Inferior parietal cortex (tissue), 1 donor: ENCODE results near the gene YAP1.

Experiments used
- DNase-seq: peaks from one replicate; pipeline ENCODE4 v3.0.0-alpha.2; 2016; ENCODE audit errors: extremely low spot score

Gene YAP1

DNA sequence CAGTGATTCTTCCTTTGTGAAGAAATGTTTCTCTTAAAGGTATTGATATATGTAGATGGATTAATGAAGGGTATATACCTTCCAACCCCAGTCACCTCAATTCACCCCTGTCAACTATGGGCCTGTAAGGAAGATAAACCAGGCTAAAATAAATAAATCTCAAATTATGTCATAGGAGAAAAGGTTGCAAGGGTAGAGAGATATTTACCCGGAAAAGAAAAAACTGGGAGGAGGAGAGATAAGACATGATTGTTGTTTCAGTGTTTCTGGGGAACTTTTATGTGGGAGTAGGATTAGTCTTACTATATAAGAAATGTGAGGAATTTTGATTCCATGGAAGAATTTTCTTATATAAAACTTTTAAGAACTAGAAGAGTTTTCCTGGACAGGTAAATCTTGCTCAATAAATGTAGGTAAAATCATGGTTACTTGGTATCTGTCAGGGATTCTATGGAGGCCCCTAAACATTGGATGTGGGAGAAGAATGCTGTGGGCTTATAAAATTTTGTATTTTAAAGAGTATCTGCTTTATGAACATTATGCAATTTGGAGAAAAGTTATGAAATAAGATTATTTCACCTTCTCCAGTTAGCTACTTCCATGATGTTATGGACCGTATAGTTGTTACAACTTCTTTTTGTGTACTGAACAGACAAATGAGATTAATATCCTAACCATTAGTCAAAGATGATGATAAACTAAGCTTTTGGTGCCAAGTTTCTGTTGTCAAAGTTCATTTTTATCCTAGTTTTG lies 6.4 kb downstream of the YAP1 start:
- DNase-seq, result no peak

DNA sequence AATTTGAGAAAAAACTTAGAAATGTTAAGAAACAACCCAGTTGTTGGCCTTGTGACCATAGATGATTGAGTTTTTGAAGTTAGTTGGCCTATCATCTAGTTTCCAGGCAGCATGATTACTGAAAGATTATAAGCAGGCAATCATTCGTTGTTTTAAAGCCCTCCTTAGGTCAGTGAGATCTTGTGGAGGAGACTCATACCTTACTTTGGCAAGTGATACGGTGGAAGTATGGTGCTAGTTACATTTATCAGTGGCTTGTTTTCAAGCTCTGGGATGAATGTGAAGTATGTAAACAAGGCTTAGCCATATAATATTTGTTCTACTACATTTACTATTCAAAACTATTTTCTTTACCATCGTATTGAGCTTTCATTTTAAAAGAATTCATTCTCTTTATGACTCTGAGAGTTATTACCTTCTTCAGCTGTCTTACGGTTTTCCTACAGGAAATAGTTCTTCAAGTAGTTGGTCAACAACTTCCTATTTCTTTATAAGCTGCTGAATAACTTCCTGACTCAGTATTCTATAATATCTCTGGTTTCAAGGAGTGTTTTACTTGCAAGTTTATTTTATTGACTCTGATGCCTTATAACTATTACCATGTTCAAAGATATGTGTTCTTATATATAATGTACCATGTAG lies 7.3 kb downstream of the YAP1 start:
- no peak for DNase-seq

DNA sequence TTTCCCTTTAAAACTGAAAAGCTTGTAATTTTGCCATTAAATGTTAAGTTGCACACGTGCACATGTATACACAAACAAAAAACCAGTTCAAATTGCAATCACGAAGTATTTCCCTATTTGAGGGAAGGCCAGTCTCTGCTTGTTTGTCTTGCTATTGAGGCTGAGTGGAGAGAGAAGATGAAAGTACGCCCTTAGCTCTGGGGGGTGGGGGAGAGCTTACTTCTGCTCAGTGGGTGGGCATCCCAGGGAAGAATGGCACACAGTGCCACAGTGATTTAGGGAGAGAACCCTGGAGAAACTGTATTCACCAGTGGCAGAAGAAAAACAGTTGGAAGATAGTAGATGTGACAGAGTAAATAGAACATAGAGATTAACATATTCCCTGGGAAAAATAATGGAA lies 8.7 kb downstream of the YAP1 start:
- no peak for DNase-seq

DNA sequence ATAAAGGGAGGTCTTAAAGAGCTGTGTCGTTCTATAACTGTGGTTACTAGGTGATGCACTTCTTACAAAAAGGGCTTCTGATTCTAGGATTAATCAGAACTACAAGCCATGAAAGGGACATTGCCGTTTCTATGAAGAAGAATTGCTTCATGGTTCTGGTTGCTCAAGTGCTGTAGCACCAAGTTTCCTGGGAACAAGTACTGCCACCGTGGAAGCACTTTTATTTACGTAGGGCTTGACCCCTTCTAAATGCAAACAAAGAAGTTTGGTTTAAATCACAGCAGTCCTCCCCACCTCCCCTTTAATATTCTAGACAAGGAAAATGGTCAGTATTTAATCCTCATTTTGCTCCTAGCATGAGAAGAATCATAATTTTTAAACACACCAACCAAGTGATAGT lies 9.8 kb downstream of the YAP1 start:
- DNase-seq, result no peak

DNA sequence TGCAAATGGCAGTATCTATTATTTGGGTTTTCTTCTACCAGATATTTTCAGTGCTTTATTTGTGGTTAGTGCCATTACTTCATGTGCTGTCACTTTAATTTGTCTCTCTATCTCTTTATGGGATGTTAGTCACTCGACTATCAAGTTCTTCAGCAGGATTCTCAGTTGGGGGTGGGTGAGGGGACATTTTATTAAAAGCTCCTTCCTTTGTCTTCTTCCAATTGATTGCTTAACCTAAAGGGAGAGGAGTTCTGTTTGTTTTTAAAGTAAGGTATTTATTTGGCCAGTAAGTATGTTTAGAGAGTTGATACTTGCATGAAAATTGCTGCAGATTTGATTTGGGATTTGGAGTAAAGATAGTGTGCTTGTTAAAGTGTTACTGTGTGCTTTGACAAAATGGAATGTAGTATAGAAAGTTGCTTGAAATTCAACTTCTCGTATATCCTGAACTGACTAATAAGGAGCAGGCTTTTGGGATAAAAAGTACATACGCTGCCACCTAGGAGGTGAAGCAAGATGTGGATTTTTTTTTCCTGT lies 10.3 kb downstream of the YAP1 start:
- no peak for DNase-seq

DNA sequence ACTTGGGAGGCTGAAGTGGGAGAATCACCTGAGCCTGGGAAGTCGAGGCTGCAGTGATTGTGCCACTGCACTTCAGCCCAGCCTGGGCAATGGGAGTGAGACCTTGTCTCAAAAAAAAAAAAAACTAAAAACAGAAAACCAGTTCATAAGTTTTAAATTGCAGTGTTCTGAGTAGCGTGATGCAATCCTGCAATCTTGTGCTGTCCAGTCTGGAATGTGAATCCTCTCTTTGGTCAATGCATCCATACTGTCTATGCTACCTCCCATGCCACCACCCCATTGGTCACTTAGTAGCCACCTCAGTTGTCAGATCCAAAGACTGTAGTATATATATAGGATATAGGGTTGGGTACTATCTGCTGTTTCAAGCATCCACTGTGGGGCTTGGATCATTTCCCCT lies 11.1 kb downstream of the YAP1 start:
- DNase-seq, result no peak

DNA sequence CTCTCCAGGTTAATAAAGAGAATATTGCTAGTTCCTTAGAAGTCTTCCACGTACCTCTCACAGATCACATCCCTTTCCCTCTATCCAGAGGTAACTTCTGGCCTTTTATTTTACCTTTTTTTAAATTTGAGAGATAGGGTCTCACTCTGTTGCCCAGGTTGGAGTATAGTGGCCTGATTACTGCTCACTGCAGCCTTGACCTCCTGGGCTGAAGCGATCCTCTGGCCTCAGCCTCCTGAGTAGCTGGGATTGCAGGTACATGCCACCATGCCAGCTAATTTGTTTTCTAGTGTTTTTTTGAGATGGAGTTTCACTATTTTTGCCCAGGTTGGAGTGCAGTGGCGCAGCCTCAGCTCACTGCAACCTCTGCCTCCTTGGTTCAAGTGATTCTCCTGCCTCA lies 24.4 kb downstream of the YAP1 start:
- DNase-seq, result no peak

DNA sequence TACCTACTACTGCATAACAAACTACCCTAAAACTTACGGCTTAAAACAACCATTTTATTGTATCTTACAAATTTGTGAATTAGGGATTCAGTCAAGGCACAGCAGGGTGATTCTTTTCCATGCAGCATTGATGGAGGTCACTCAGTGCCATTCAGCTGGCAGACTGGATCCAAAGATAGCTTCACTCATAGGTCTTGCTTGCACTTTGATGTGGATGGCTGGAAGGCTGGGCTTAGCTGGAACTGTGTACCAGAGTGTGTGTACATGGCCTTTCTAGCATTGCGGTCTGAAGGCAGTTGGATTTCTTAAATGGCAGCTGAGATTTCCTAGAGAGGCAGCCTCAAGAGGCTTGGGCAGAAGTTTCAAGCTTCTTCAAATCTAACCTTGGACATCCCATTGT lies 25.0 kb downstream of the YAP1 start:
- DNase-seq, result no peak

DNA sequence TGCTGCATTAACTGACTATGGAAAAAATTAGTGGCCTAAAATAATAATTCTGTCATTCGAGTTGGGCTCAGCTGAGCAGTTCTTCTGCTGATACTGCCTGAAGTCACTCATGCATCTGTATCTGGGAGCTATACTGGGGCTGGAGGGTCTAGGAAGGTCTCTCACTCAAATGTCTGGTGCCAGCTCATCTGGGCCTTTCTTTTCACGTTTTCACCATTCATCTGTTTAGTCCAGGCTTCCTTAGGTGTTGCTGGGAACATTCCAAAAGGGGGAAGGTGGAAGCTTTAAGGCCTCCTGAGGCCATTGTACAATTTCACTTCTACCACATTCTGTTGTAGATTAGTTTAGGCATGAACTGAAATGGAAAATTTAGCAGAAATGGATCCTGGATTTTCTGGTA lies 28.0 kb downstream of the YAP1 start:
- no peak for DNase-seq

DNA sequence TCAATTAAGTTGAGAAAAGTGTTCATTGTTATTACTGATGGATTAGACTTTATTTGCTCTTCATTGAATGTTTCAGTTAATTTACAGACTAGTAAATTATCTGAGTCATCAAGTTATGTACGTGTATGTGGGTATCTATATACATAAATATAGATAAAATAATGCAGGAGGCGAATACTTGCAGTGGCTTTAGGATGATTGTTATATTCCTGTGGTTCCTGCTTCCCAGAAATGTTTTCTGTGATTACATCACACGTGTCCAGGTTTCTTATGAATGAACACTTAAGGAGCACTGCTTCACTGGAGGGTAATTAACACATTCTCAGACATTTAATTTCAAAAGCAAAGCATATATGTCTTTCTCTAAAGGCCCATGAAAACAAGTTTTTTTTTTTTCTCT lies 28.4 kb downstream of the YAP1 start:
- no peak for DNase-seq

DNA sequence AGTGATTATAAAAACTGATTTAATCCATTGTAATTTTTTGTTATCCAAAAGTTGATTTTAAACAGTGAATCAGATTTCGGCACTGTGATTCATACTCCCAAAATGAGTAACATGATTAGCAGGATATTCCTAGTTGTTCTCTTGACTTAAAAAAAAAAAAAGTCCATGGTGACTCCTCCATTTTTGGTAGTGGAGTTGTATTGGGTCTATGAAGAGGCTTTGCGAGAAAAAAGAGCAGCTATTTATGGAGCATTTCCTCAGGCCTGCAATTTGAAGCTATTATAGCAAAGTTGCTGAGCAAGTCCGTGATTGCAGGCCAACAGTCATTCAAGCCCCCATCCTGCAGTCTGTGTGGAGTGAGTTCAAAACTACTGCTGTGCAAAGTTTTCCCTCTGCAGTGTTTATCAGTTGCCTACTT lies 28.8 kb downstream of the YAP1 start:
- no peak for DNase-seq

DNA sequence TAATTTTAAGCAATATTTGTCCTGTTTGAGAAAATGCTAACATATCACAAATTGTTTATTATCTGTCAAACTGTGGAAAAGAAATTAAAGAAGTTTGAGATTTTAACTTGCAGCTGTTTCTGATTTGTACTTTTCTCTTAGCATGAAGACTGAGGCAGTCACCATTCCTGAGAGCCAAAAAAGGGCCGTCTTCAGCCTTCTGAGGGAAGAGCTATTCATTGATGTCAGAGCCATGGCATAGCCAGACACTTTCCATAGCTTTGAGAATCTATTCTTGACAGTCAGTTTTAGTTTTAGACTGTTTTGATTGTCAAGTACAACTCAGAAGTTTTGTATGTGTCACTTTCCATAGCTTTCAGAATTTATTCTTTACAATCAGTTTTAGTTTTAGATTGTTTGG lies 32.1 kb downstream of the YAP1 start:
- no peak for DNase-seq

DNA sequence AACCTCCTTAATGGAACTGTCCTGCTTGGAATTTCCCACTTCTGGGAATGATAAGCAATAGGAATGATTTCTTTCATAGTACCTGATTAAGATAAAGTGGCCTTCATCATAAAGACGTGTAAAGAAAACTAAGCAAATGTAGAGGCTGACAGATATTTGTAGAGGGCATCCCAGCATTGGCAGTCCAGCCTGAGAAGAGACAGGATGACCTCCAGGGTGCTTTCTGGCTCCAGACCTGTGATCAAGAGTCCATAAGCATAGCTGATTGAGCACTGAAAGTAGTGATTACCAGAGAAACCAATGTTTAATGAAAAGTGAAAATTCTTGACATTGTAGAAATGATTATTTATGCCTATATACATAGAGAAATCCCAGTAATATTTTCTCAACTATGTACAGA lies 33.6 kb downstream of the YAP1 start:
- no peak for DNase-seq

DNA sequence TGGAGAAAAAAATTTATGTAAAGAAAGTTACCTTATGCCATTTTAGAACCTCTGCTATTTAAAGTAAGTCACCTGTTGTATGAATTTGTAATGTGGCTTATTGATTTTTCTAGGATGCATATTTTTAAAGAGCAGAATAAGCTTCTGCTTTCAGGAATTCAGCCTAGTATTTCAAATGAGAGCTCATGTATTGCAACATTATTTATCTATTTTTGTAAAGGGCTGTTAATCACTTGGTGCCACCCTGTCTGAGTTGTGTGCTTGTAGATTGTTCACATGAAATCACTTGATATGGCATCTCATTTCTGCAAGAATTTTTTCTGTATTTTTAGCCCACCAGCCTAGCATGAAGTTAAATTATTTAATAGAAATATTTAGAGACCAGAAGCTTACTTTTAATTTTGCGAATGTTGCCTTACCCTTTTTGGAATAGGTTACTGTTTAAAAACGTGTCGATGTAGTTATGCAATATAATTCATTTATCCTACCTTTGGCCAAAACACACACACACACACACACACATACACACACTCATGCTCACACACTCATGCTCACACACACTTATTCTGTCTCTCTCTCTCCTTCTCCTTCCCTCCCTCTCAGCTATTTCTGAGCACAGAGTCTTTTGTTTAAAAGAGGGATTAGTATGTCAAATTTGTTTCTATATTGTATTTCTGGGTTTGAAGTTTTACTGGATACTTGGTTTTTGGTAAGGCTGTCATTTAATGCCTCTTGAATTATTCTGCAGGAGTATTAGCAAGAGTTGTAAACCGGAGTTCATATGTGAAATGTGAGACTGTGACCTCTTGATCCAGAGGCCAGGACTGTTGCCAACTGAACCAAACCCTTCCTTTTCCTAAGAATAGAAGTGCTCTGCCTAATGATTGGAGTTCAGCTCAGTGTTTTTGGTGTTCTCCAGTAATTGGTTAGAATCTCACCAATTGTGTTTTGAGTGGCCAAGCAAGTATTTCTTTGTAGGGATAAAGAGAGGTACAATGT lies 34.4 kb downstream of the YAP1 start:
- DNase-seq, result no peak

DNA sequence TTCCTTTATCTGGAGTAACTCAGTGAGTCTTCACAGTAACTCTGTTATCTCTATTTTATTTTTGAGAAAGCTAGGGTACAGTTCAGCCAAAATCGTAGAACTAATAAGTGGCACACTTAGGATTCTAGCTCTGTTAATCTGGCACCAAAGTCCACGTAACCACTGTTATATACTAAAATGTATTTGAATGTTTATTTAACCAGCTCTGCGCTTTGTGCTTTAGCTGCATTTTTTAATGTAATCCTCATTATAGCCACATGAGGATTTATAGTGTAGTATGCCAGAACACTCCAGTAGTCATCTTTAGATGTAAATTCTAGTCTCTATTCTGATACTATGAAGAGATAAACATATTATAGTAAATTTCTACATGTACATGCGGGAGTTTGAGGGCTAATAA lies 36.8 kb downstream of the YAP1 start:
- DNase-seq, result no peak

DNA sequence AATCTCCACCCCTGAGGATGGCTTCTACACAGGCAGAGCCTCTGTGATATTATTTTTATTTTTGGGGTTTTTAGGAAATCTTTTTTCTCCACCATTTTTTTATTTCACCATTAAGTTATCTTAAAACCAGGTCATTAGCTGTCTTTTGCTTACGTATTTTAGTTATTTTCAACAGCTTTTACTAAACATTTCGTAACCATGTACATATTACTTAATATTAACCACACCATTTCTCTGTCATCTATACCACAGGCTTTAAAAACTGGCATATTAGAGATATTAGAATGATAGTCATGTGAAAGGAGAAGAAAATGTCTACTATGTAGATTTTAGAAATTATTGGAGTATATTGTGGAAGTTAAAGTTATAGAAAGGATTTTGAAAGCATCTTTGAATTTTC lies 37.4 kb downstream of the YAP1 start:
- DNase-seq, result no peak

DNA sequence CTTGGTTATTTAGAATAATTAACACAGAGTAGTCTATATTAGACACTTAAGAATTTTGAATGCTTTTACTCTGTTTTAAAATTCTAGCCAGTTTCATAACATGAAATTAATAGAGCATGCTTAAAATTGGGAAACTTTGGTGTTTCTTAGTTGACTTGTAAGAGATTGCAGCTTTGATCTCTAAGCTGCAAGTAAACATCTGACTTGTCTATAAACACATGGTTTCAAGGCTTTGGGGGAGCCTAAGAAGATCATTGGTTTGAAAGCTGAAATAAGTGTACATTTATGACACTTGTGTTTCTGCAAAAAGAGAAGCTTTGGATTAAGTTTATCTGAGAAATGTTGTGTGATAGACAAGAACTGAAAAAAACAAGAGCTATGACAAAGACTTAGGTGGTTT lies 37.8 kb downstream of the YAP1 start:
- no peak for DNase-seq

DNA sequence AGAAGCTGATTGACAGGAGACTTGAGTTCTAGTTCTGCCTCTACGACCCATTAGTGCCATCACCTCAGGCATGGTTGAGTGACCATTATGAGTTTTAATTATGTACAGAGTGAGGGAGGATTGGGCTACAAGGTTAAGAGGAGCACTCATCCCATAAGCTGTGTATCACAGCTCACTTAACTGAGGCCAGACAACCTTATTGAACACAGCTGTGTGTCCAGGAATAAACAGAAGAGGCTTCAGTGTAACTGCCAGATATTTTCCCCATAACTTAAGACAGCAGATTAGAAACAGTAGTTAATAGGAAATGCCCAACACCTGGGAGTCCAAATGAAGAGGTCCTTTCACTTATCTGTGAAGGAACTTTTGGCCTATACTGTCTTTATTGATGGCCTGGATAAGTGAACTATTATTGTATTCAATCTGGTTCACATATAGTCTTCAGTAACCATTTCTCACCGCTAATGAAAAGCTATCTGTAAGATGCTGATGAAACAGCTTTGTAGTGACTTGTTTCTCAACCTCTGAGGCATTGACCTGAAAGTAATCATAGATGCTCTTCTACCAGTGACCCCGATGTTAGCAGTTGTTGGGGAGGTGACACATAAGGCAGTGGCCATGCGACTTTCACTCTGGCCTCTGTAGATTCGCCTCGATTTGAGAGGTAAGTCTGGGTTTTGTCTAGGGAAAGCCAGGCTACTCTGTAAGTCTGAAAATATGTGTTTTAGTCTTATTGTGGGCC lies 41.7 kb downstream of the YAP1 start:
- no peak for DNase-seq

DNA sequence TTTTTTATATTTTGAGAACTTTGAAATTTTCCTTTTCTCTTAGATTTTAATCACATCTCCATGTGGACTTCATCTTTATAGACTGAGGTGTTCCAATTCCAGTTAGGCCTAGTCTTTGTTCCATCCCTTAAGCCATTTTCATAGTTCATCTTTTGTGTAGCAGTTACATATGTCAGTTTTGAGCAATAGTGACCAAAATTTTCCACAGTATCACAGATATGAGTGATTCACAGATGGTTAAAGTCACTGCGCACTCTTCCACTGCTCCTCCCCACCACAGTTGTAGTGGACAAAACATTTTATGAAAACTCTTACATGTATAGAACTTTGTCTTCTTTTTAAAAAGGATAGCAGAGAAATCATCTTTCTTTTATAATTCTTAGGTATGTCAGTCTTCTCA lies 42.8 kb downstream of the YAP1 start:
- no peak for DNase-seq

DNA sequence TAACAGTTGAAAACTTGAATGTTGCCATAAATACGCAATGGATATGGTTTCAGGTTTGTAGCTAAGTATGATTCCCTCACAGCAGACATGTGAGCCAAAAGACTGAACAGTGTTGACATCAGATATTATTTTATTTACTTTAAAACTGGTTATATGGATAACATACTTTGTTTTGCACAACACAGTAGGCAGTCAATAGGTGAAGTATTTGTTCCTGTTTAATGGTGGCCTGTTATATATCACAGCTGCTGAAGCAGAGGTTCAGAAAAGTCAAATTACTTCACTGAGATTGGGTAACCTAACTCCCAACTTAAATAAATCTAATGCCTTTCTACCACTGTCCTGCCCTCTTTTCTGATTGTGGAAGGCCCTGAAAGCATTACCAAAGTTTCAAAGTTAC lies 44.6 kb downstream of the YAP1 start:
- DNase-seq, result no peak

DNA sequence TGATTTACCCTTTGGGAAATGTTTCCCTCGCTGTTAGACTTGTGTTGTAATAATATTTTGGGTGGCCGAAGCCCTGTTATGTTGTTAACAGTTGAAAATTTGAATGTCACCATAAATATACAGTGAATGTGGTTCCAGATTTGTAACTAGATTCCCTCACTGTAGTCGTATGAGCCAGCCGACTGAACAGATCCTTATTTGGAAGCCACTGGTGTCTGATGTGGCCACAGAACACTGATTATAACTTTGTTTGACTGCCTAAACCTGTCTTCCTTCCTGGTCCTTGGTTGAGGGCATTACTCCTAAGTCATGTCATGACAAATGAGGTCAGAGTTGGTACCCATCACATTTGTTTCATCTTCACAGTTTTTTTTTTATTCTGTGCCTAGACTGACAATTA lies 45.4 kb downstream of the YAP1 start:
- DNase-seq, result no peak

DNA sequence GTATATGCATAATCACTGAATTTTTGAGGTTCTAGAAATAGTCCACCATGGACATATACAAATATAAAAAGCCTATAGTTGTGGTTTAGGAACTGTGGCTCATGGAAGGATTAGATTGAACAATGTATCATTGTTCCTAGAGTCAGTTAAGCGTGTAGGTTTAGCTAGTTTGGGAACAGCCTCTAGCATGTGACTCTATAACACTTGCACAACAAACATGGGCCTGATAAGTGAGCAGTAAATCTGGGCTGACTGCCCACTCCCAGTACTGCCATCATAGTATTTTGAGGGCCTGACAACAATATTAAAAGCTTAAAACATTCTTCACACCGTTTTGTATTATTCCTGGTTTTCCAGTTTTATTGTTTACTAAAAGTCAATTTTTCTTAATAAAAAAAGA lies 47.0 kb downstream of the YAP1 start:
- no peak for DNase-seq
